OCI-LY3 (cell line): ENCODE data around the gene RAB31.

Experiments
- H2AFZ ChIP-seq: fragments of 200-600, 300-600 bp; shearing (Covaris generic); 2 replicates; pipeline ENCODE4 v1.6.0; 2014; ENCODE audit warnings: antibody characterized with exemption, low read depth, low read length
- H3K27ac ChIP-seq: fragments of 200-600, 300-600 bp; sonication (generic); 2 replicates; pipeline ENCODE4 v1.5.1; 2014; ENCODE audit warnings: mild to moderate bottlenecking, low read length, moderate library complexity, mixed read lengths
- H3K27me3 ChIP-seq: fragments of 200-600, 300-600 bp; sonication (generic); 2 replicates; pipeline ENCODE4 v1.6.1; 2014; ENCODE audit warnings: low read depth, low read length, mixed read lengths
- H3K36me3 ChIP-seq: fragments of 200-600, 300-600 bp; sonication (generic); replicated peaks from 2 replicates; pipeline ENCODE3; 2014; ENCODE audit warnings: low read depth, low read length, mixed read lengths
- H3K4me1 ChIP-seq: fragments of 300-600, 200-600 bp; sonication (generic); 2 replicates; pipeline ENCODE4 v1.6.1; 2014; ENCODE audit warnings: low read length, mixed read lengths
- H3K4me2 ChIP-seq: fragments of 200-600, 300-600 bp; sonication (generic); 2 replicates; pipeline ENCODE4 v1.6.1; 2014; ENCODE audit warnings: low read length, mixed read lengths
- H3K4me3 ChIP-seq: fragments of 300-600, 200-600 bp; sonication (generic); 2 replicates; pipeline ENCODE4 v1.5.1; 2014; ENCODE audit warnings: antibody characterized with exemption, mild to moderate bottlenecking, low read length, moderate library complexity
- H3K79me2 ChIP-seq: fragments of 300-600, 200-600 bp; shearing (Covaris generic); 2 replicates; pipeline ENCODE4 v1.6.1; 2014; ENCODE audit warnings: mild to moderate bottlenecking, low read length, mixed read lengths
- H3K9ac ChIP-seq: fragments of 300-600, 200-600 bp; shearing (Covaris generic); 2 replicates; pipeline ENCODE4 v1.6.0; 2014; ENCODE audit warnings: mild to moderate bottlenecking, low read length, moderate library complexity
- H3K9me3 ChIP-seq: fragments of 200-600, 300-600 bp; shearing (Covaris generic); 2 replicates; pipeline ENCODE4 v1.6.1; 2014; ENCODE audit warnings: low read length, mixed read lengths; ENCODE audit not compliant: insufficient read depth
- H4K20me1 ChIP-seq: fragments of 200-600, 300-600 bp; sonication (generic); 2 replicates; pipeline ENCODE4 v1.6.1; 2016; ENCODE audit warnings: low read length, mixed read lengths; ENCODE audit not compliant: insufficient read depth
- EZH2phosphoT487 ChIP-seq: fragments of 200-600 bp; shearing (Covaris generic); IDR thresholded peaks from 2 replicates; pipeline ENCODE4 v1.6.1; 2018; ENCODE audit warnings: antibody characterized with exemption, mixed run types, low read depth
- TF ChIP-seq, protein P1 (sequence below): fragments of 200-600, 300-600 bp; sonication (generic); IDR thresholded peaks from 2 replicates; pipeline ENCODE4 v1.5.1; 2014; ENCODE audit warnings: antibody characterized with exemption, low read length, low read depth

Gene RAB31

DNA sequence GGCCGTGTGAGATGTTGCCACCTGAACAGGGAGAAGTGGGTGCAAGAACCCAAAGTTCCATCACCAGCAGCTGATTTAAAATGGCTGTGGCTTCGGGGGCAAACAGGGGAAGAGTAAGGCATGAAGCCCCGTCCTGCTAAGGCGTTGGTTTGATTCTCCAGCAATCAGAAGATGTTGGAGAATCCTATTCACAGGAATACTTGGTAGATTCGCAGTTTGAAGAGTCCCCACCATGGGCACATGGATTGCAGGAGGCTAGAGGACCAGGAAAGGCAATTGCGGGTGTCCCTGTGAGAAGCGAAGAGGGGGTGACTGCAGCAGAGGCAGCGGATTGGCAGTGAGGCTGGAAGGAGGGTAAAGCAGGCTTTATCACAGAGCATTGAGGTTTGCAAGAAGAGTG is 131.1 kb downstream of the RAB31 start:
- H3K36me3 ChIP-seq, result no peaks in the 10 kb centered on the region
- H3K9me3 ChIP-seq, result no peaks in the 10 kb centered on the region
- H3K79me2 ChIP-seq, result no peaks in the 10 kb centered on the region
- no peak overlapping the region for H3K9ac ChIP-seq
- no peak overlapping the region for H2AFZ ChIP-seq
- no peak overlapping the region for H3K4me3 ChIP-seq
- H3K27ac ChIP-seq, result no peak overlapping the region
- H3K4me1 ChIP-seq, result no peaks in the 10 kb centered on the region
- TF ChIP-seq EZH2phosphoT487, result no peak
- TF ChIP-seq, protein P1, sequence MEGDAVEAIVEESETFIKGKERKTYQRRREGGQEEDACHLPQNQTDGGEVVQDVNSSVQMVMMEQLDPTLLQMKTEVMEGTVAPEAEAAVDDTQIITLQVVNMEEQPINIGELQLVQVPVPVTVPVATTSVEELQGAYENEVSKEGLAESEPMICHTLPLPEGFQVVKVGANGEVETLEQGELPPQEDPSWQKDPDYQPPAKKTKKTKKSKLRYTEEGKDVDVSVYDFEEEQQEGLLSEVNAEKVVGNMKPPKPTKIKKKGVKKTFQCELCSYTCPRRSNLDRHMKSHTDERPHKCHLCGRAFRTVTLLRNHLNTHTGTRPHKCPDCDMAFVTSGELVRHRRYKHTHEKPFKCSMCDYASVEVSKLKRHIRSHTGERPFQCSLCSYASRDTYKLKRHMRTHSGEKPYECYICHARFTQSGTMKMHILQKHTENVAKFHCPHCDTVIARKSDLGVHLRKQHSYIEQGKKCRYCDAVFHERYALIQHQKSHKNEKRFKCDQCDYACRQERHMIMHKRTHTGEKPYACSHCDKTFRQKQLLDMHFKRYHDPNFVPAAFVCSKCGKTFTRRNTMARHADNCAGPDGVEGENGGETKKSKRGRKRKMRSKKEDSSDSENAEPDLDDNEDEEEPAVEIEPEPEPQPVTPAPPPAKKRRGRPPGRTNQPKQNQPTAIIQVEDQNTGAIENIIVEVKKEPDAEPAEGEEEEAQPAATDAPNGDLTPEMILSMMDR, result no peak
- peaks cover 17% of the 10 kb centered on the region; the same call in 1 of the 2 replicates for H3K27me3 ChIP-seq
- H3K4me2 ChIP-seq, result no peak overlapping the region
- H4K20me1 ChIP-seq, result no peaks in the 10 kb centered on the region

DNA sequence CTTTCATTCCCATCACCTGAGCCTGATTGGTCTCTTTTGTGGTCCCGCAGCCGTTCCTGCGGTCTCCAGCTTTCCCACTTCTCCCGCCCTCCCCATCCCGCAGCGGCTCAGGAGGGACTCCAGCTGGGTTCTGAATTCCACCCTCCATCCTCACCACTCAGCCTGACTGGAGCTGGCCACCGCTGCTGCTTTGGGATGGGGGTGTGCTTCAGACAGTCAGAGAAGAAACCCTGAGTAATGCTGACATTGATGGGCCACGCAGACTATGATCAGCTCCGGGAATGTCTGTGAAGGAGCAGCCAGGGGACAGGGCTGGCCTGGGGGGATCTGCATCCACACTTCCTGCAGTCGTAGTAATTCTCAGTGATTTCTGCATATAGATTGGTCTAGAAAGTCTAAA is 131.8 kb downstream of the RAB31 start:
- H3K27ac ChIP-seq, result no peak overlapping the region
- H3K9ac ChIP-seq, result no peak overlapping the region
- H3K4me3 ChIP-seq, result no peak overlapping the region

DNA sequence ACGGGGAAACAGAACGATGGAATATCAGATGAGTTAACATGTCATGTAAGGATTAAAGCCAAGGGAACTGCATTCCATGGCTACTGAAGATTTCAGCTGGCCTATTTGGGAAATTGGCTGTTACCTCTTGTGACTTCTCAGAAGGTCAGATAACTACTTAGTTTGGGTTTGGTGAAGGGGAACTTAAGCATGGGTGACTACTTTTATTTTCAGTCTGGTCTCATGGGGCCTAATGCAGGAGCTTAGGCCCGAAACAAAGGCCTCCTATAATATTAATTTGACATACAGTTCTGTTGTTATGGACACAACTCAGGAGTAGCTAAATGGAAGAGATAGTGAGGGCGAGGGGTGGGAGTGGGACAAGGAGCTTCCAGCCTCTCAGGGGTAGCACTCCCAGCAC is 133.7 kb downstream of the RAB31 start:
- Histone ChIP-seq H3K79me2 (no peaks in the 10 kb centered on the region), H4K20me1 (no peaks in the 10 kb centered on the region), H3K9me3 (no peaks in the 10 kb centered on the region), H3K27me3 (peaks cover 14% of the 10 kb centered on the region; the same call in 1 of the 2 replicates), H3K9ac (no peak overlapping the region), H3K4me2 (no peak overlapping the region), H3K36me3 (no peaks in the 10 kb centered on the region), H2AFZ (no peak overlapping the region), H3K4me1 (no peaks in the 10 kb centered on the region), H3K27ac (no peak overlapping the region), H3K4me3 (no peak overlapping the region)
- no peak for TF ChIP-seq EZH2phosphoT487
- TF ChIP-seq, protein P1, result no peak

More for the DNA sequence above, 131.8 kb downstream of the RAB31 start:
- H3K4me1 ChIP-seq, result no peaks in the 10 kb centered on the region
- no peak for TF ChIP-seq EZH2phosphoT487
- TF ChIP-seq, protein P1, result no peak
- H4K20me1 ChIP-seq, result no peaks in the 10 kb centered on the region
- no peak overlapping the region for H3K4me2 ChIP-seq
- H3K36me3 ChIP-seq, result no peaks in the 10 kb centered on the region
- no peaks in the 10 kb centered on the region for H3K79me2 ChIP-seq
- H3K9me3 ChIP-seq, result no peaks in the 10 kb centered on the region
- H3K27me3 ChIP-seq, result peaks cover 17% of the 10 kb centered on the region; the same call in 1 of the 2 replicates
- H2AFZ ChIP-seq, result no peak overlapping the region

- H3K79me2 ChIP-seq, result no peaks in the 10 kb centered on the region
- H3K4me1 ChIP-seq, result no peaks in the 10 kb centered on the region
- H3K9me3 ChIP-seq, result no peaks in the 10 kb centered on the region
- no peaks in the 10 kb centered on the region for H4K20me1 ChIP-seq
- no peak overlapping the region for H2AFZ ChIP-seq
- TF ChIP-seq, protein P1, result no peak
- TF ChIP-seq EZH2phosphoT487, result no peak
- no peaks in the 10 kb centered on the region for H3K36me3 ChIP-seq
- peaks cover 14% of the 10 kb centered on the region; the same call in 1 of the 2 replicates for H3K27me3 ChIP-seq
- H3K9ac ChIP-seq, result no peak overlapping the region
- no peak overlapping the region for H3K27ac ChIP-seq
- H3K4me2 ChIP-seq, result no peak overlapping the region
- no peak overlapping the region for H3K4me3 ChIP-seq
Measured at GRCh38 chr18:9842448-9842847, 134.3 kb downstream of the RAB31 start.
